Activated T-helper 1 cell treated with Interleukin-2 at 50 U/mL for 16 hours (primary cell): Measurements from ENCODE around the gene MEX3B.

Source experiments
- DNase-seq: peaks from one replicate; pipeline ENCODE4 v3.0.0-alpha.2; 2020; ENCODE audit warnings: low read depth

MEX3B gene

GRCh38 chr15:82045892-82046665 lies at the start of gene MEX3B:
MEX3B (minus strand) TSS chr15:82046018; CDS start chr15:82045705, 313 bp downstream.
- peak; percentile 71 for DNase-seq

DNA sequence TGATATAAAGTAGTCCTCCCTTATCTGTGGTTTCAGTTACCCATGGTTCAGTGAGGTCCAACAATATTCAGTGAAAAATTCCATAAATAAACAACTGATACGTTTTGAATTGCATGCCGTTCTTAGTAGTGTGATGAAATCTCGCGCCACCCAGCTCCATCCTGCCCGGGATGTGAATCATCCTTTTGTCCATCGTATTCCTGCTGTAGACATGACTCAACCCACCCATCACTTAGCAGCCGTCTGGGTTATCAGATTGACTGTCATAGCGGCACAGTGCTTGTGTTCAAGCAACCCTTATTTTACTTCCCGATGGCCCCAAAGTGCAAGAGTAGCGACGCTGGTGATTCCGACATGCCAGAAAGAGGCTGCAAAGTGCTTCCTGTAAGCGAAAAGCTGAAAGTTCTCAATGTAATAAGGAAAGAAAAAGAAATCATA lies 48.0 kb upstream of the MEX3B start:
- DNase-seq, result no peak

DNA sequence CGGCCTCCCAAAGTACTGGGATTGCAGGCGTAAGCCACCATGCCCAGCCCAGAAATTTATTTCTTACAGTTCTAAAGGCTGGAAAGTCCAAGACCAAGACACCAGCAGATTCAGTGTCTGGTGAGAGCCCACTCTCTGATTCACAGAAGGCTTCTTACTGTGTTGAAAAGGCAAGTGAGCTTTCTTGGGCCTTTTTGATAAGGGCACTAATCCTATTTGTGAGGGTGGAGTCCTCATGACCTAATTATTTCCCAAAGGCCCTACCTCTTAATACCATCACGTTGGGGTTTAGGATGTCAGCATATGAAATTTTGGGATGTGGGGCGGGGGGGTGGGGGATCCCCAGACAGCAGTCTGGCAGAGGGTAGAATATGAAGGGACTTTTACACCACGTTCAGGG lies 47.5 kb upstream of the MEX3B start:
- no peak for DNase-seq

- DNase-seq, result no peak
These were observed 45.9 kb upstream of the MEX3B start for GRCh38 chr15:82091636-82092140.

DNA sequence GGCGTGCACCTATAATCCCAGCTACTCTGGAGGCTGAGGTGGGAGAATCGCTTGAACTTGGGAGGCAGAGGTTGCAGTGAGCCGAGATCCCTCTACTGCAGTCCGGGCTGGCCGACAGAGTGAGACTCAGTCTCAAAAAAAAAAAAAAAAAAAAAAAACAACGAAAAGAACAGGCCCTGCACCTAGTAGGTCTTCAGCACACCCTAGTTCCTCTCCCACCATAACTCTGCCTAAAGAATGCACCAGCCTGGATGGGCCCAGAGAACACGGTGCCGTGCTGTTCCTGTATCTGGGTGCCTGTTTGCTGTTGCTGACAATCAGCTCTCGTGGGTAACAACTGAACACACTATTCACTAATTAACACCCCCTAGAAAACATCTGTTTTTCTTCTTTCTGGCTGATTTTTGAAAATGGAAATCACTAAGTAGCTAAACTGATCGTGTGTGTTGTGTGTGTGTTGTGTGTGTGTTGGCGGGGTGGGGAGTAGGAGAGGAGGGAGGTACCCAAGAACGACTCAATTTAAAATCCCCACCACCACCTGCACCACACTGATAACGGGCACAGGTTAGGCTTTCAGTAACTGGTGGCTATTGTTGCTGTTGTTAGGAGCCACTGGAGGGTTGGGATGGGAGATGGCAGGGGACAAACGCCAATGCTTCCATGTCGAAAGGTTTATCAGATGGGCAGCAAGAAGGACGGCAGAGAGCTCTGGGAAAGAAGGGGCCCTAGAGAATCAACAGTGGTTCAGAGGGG lies 40.6 kb upstream of the MEX3B start:
- DNase-seq, result no peak

DNA sequence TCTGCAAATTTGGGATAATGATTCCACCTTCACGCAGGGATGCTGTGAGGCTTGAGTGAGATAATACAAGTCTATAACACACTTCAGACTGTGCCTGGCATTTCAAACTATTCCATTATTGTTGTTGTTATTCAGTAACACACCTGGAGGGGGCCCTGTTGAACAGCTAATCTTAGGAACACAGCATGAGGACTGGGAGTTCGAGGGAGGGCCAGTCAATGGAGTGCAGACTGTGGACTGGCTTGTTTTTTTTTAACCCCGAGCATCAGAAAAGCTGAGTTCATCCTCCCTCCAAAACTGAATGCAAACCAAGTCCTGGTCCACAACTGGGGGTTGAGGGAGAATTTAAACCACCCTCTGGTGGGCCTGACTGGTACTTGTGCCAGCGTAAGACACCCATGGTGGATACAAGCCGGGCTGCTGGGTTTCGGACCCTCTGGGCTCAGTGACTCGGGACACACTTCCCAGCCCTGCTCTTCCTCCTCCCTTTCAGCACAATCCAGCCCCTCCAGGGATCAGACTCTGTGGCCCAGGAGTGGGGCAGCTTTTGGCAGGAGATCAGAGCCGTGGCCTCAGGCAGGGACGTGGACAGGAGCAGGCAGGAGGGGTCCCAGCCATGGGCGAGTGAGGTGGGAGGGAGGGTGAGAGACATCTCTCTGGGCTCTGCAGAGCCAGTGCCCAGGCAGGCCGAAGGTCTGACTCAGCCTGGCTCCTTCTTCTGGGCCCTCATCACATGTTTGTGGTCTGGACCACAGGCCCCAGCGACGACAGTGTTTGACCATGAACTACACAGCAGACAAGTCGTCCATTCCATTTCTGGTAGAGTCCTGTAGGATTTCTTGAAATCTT lies 36.3 kb upstream of the MEX3B start:
- DNase-seq, result no peak

- DNase-seq, result no peak
These were observed 35.0 kb upstream of the MEX3B start for GRCh38 chr15:82080774-82081173.

DNA sequence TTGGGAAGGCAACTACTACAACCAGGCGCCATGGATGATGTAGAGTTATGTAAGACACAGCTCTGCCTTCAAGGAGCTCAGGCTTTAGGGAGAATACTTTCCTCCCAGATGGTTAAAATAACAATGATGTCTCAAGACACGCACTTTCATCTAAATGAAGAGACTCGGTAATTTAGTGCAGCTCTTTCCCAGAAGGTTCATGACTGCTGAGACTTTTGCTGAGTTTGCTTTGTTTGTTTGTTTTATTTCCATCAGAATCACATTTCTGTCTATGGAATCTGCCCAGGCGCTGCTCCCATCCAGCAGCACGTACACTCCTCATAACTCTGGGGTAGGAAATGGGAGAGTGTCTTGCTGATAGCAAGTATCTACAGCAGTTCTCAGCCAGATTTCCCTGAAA lies 33.9 kb upstream of the MEX3B start:
- DNase-seq, result no peak

GRCh38 chr15:82074610-82075009 lies 28.8 kb upstream of the MEX3B start:
- DNase-seq, result no peak

DNA sequence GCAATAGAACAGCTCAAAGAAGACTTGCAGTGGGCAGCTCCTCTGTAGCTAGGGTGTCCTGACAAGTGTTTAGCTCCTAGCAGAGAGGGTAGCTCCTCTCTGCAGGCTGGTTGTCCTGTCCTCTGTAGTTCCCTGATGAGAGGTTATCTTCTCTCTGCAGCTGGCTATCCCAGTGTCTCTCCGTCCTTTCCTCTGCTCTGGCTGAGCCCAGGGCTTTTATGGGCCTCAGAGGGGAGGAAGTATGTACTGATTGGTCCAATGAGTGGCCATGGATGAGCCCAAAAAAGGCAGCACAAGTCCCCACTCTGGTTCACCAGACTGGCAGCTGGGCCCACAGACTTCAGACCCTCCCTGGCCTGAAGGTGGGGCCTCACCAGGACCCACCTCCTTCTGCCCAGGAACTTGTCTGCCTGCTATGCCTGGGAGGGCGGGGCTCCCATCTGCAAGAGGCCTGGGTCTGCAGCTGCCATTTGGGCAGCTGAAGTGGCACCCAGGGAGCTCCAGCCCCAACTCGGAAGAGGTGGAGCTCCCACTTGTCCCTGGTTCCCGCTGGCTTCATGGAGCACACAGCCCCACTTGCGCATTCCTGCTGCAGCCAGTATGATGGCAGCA lies 27.2 kb upstream of the MEX3B start:
- DNase-seq, result no peak

- DNase-seq, result no peak
These were observed 20.6 kb upstream of the MEX3B start for GRCh38 chr15:82066455-82066854.

DNA sequence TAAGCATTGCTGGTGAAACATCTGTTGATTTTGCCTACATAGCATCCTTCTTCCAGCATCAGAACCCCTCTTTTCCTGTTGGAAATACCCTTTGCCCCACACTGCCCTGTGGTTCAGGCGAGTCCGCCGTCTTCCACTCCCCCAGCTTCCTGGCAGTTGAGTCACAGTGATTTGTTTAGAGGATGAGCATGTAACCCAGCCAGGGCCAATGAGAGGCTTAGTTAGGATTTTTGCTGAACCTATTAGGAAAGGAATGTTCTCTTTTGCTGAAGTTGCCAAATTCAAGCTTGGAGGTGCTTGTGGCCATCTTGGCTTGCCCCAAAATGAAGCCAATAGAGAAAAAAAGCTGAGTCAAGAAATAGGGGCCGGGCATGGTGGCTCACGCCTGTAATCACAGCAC lies 19.0 kb upstream of the MEX3B start:
- no peak for DNase-seq

DNA sequence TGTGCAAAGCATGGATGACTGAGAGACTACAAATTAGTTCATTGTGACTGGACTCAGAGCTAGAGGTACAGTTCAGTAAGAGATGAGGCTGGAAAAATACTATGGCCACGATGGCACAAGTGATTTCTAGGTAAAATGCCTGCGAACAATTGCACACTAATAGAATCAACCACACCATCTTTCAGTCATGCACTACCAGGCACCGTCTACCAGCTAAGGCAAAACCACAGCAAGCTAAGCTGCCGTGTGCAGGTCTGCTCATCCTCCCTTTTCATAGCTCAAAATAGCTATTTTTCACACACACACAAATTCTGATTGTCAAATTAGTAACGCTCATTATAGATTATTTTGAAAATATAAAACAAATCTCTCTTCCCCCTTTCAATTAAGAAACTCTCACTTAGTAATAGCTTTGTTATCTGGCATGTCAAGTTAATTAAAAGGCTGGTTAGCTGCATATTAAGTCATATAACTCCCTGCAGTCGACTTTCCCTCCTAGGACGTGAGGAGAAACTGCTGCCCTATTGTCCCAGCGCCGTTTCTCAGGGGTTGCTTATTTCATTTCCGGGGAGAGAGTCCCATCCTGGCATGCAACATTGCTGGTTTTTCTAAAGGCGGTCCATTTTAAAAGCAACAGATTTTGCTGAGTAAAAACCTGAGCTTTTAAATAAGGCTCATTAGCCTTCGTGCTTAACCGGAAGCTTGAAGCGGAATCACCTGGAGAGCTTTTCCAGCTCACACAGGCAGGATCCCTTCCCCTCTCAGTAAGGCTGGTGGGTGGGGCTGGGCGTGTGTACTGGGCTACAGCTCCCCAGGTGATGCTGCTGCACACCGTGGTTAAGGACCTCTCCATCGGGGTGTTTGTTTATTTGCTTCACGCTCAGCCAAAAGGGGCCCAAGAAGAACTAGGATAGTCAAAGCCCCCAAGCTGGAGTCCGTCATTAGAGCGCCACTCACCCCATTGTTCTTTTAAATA lies 16.9 kb upstream of the MEX3B start:
- DNase-seq, result no peak

- no peak for DNase-seq
These were observed 15.0 kb upstream of the MEX3B start for GRCh38 chr15:82060817-82061216.

GRCh38 chr15:82058517-82059204 lies 12.8 kb upstream of the MEX3B start:
- no peak for DNase-seq

- no peak for DNase-seq
These were observed 12.2 kb upstream of the MEX3B start for GRCh38 chr15:82058026-82058425.

DNA sequence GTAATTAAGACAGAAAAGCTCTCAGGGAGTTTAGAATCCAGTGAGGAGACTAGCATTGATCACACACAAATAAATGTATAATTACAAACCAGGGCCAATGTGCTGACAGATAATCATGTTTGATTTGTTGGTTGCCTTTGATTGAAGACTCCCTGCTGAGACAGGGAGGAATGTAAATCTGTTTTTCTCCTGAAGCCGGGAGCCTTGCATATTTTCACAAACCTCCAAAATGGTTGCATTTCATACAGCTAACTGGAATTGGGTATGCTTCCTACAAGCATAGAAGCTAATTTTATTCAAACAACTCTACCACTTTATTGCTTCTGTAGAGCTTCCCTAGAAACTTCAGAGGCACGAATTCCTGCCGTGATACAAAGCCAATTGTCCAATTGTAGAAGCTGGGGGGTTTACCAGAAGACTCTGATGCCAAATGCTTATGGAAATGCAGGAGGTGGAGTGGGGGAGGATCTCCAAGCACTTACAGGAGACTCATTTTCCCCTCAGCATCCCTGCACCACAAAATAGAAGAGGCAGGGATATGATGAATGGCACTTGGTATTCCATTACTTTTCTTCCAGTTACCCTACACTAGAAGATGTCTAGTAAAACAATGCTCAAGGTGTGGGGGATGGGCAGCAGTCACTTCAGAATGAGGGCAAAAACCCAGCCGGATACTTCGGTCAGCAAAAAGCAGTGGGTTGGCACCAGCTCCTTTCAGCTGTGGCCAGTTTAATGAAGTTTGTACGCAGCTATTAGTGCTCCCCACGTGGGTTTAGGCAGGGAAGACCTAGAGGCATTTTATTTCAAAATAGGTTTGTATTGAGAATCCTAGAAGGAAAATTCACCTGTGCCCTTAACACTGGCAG lies 11.4 kb upstream of the MEX3B start:
- no peak for DNase-seq

DNA sequence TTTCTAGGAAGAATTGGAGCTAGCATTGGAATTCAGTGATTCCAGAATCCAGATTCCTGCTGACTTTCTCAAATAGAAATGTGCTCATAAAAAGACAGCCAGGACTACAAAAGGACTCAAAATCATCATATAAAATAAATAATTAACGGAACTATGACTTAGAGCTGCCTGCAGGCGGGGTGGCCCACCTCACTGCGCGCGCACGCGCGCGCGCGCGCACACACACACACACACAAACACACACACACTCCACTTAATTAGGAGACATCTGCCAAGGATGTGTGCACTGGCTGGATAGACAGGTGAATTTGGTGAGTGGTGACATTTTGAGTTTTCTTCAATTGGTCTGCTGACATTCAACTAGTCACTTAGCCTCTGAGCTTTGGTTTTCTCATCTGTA lies 6.9 kb upstream of the MEX3B start:
- DNase-seq, result no peak

DNA sequence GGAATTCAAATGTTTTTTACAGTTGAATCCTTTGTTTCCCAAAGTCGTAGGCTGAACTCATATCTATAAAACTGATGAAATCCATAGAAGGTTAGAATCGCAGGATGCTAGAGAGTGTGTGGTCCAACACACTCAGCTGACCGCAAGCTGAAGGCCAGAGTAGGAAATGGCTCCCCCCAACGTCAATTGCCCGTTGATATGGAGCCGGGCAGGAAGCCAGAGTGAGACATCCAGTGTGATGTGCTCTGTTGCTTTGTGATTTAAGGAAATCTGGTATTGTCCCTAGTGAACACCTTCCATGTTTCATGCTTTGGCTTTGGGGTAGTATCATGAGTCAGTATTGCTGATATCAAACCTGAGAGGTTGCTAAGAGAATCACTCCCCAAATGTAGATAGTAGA lies 5.8 kb upstream of the MEX3B start:
- no peak for DNase-seq
